Measurements from ENCODE around the gene OR5K3.
"Not testable (repeated sequence)": the region's sequence is repeated elsewhere in the genome, so short reads cannot be mapped to it uniquely, and the experiment has no call there.

Gene OR5K3

GRCh38 chr3:98376631-98377030, 13.8 kb upstream of the OR5K3 start:
- no peak for TF ChIP-seq CTCF (IDR thresholded peaks at IDR 0.05)
- H3K27ac ChIP-seq: no peak overlapping the region
- no peak overlapping the region for H3K4me3 ChIP-seq
- DNase-seq (ENCODE audit: low spot score): no peak

- no peak overlapping the region for H3K27ac ChIP-seq
- no peak for DNase-seq (ENCODE audit: low spot score)
- no peak for TF ChIP-seq CTCF (IDR thresholded peaks at IDR 0.05)
- no peak overlapping the region for H3K4me3 ChIP-seq
Measured at GRCh38 chr3:98388147-98388546, 2.3 kb upstream of the OR5K3 start.

DNA sequence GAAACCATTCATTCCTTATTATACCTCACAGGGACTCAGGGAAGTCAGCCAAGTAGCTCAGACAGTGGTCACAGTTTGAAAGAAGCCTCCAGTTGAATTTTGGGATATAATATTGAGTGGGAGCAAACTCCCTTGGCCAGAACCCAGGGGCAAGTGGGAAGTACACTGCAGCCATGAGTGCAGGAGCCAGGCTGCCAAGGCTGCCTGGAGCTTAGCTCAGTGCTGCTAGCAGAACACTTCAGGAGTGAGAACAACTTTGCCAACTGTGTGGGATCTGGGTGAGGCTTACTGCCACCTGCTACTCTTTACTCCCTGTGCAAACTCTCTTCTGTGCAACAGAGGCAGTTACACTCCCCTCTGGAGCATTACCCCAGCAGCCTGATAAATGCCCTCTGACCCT, 4.6 kb downstream of the OR5K3 start:
- H3K27ac ChIP-seq: no peak overlapping the region
- no peak overlapping the region for H3K4me3 ChIP-seq
- no peak for DNase-seq (ENCODE audit: low spot score)
- no peak for TF ChIP-seq CTCF (IDR thresholded peaks at IDR 0.05)

GRCh38 chr3:98396482-98396881, 6.0 kb downstream of the OR5K3 start:
- DNase-seq (ENCODE audit: low spot score); H3K27ac ChIP-seq; H3K4me3 ChIP-seq: not testable (repeated sequence)

- no peak for TF ChIP-seq CTCF (IDR thresholded peaks at IDR 0.05)
- Histone ChIP-seq H3K27ac (no peak overlapping the region), H3K4me3 (no peak overlapping the region)
- no peak for DNase-seq (ENCODE audit: low spot score)
Measured at GRCh38 chr3:98398513-98398912, 8.0 kb downstream of the OR5K3 start.

GRCh38 chr3:98402507-98402906, 12.0 kb downstream of the OR5K3 start:
- no peak overlapping the region for H3K27ac ChIP-seq
- DNase-seq (ENCODE audit: low spot score): no peak
- H3K4me3 ChIP-seq: no peak overlapping the region
- TF ChIP-seq CTCF (IDR thresholded peaks at IDR 0.05): no peak

GRCh38 chr3:98404010-98404409, 13.5 kb downstream of the OR5K3 start:
- no peak for TF ChIP-seq CTCF (IDR thresholded peaks at IDR 0.05)
- H3K4me3 ChIP-seq: no peak overlapping the region
- DNase-seq (ENCODE audit: low spot score): no peak
- H3K27ac ChIP-seq: no peak overlapping the region

GRCh38 chr3:98406034-98406433, 15.6 kb downstream of the OR5K3 start:
- TF ChIP-seq CTCF (IDR thresholded peaks at IDR 0.05): no peak
- no peak overlapping the region for H3K27ac ChIP-seq
- H3K4me3 ChIP-seq: no peak overlapping the region
- no peak for DNase-seq (ENCODE audit: low spot score)
